ENCODE data around the gene CXCR2.

Gene CXCR2

DNA sequence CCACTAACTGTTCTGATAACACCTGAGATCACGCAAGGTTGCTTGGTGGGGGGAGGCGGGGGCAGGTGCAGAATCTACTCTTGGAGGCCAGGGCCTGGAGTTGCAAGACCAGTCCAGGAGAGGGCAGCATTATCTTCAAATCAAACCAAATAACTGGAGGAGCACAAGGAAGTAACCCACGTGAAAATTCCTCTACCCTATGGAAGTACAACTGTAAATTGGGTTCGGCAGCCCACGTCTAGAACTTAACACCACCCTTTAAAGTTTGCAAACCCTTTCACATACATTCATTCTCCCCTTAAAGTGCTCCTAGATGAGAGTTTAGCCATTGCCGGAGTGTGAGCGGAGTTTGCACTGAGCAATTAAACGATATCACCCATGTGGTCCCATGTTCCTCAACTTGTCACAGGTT, 60.5 kb downstream of the CXCR2 start:
- Mint-ChIP-seq H3K36me3 (ENCODE audit: low read depth) (no peaks in the 10 kb centered on the region), H3K9me3 (no peaks in the 10 kb centered on the region), H3K4me1 (ENCODE audit: low read depth) (peaks cover 9% of the 10 kb centered on the region), H3K27me3 (no peaks in the 10 kb centered on the region), H3K27ac (peak overlapping the region; percentile 26), H3K4me3 (no peak overlapping the region)
- DNase-seq = peak; percentile 75
